Stimulated activated CD8-positive, alpha-beta memory T cell treated with anti-CD3 and anti-CD28 coated beads, Interleukin-15, amount 100 ng/mL, for 4 hours (primary cell): Measurements from ENCODE around the gene RBAK.
"Not testable (repeated sequence)": the region's sequence is repeated elsewhere in the genome, so short reads cannot be mapped to it uniquely, and the experiment has no call there.

Experiments used
- DNase-seq, 2 donors: peaks; one replicate each; pipeline ENCODE4 v3.0.0-alpha.2; 2020; ENCODE audit warnings: low read depth in 2 of 2

The RBAK gene

DNA sequence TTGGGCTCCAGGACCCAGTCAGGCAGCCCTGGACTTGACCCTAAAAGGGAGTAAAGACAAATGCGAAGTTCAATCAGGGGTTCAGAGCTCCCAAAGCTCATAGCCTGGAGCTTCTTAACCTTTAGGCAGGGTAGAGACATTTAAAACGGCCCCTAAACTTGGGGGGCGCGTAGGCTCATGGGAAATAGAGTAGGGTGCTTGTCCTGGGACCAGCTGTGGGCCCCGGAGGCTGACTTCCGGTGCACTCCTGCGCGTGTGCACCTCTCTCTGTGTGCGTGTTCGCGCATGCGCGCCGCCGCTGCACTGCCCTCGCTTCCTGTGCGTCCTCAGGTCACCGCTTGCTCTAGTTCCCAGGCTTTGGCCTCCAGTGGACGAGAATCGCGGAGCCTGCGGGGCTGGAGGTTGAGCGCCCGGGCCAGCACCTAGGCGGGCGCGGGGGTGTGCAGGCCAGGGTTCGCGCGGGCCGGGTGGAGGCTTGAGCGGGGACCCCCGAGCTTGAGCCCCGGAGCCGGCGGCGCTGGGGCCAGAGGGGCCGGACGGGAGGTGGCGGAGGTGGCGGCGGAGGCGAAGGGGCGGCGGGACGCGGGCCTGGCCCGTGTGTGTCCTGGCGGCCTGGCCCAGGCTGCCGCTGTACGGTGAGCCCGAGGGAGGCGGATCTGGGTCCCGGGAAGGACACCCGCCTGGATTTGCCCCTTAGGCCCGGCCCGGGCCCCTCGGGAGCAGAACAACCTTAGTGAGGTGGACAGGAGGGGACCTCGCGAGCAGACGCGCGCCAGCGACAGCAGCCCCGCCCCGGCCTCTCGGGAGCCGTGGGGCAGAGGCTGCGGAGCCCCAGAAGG is at the start of gene RBAK:
TSS of gene RBAK (plus strand) at position 303 of the 839 bp plus-strand sequence. CDS start 2,217 bp downstream, outside the sequence.
- peak; percentile 71 to 82 for DNase-seq

DNA sequence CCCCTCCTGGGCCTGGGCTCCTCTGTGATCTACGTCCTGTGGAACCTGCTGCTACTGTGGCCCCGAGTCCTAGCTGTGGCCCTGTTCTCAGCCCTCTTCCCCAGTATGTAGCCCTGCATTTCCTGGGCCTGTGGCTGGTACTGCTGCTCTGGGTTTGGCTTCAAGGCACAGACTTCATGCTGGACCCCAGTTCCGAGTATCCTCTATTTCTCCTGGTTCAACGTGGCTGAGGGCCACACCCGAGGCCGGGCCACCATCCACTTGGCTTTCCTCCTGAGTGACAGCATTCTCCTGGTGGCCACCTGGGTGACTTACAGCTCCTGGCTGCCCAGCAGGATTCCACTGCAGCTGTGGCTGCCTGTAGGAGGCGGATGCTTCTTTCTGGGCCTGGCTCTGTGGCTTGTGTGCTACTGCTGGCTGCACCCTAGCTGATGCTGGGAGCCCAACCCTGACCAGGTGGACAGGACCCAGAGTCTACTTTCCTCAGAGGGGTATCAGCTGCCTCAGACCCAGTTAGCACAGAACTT is 48.9 kb upstream of the RBAK start:
- DNase-seq = no peak

DNA sequence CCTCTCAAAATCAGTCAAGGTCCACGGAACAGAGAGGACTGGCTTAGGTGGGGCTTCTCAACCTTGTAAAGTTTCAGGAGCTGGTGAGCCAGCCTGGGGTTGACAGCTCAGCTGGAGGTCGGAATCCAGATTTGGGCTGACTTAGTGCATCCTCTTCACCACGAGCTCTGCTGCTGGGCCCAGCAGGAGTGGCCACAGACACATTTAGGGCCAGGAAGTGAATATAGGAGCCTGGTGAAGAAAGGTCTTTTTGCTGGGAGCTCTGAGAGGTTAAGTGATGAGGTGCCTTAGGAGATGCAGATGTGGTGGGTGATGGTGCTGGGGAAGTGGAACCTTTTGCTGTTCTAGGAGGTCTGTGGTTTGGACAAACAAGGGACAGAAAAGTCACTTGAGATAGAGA is 47.4 kb upstream of the RBAK start:
- DNase-seq = no peak

DNA sequence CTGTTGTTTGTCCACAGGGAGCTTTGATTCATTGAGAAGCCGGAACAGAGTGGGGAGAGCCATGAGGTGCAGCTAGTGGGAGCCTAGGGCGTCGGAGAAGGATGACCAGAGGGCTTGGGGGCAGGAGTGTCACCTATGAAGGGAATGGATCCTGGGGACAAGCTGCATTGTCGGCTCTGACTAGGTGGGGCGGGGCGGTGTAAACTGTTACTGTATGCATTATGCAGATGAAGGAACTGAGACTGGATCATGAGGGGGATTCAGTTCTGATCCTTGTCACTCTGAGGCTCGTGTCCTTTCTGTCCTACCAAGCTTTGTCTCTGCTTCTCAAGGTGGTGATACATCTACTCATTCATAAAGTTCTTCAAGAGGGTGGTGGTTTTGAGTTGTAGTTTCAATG is 46.8 kb upstream of the RBAK start:
- DNase-seq = no peak

DNA sequence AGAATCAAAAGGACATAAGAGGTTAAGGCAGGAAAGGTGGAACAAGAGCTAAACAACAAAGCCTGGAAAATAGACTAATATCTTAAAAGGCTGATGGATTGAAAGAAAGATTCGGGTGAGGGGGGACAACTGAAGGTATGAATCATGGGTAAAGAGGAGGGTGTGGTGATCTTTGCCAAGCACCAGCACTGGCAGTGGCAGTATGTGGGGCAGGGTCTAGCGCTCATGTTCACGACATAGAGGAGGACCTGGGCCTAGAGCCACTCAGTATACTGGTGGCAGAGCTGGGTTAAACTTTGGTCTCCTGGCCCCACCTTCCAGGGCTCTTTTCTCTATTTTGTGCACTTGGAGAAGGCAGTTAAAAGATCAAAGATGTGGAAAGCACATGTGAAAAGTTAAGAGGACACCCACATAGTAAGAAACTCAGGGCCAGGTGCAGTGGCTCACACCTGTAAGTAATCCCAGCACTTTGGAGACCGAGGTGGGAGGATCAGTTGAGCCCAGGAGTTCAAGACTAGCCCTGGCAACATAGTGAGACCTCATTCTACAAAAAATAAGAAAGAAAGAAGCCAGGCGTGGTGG is 46.2 kb upstream of the RBAK start:
- no peak for DNase-seq

DNA sequence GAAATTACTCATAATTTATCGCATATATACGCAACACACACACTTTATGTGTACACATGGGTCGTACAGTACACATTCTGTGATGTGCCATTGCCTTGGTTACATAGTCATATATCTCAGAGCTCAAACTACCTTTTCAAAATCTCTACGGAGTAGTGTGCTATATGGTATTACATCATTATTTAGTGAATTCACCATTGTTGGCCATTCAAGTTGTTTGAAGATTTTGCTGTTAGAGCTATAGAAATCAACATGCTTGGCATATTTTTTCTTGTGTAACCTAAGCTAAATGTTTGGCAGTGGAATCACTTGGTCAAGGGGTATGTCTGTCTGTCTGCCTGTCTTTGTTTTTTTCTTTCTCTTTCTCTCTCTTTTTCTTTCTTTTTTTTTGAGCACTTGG is 44.7 kb upstream of the RBAK start:
- no peak for DNase-seq

DNA sequence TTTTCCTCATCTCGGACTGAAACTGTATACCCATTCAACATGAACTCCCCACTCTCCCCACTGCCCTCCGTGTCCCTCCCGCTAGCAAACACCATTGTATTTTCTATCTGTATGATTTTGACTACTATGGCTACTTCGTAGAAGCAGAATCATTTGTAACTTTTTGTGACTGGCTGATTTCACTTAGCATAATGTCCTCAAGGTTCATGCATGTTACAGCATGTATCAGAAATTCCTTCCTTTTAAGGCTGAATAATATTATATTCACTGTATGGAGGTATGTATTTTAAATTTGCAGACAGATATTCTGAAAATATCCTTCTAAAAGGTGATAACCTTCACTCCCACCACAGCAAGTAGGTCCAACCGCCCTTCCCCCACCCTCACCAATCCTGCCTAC is 43.7 kb upstream of the RBAK start:
- no peak for DNase-seq

DNA sequence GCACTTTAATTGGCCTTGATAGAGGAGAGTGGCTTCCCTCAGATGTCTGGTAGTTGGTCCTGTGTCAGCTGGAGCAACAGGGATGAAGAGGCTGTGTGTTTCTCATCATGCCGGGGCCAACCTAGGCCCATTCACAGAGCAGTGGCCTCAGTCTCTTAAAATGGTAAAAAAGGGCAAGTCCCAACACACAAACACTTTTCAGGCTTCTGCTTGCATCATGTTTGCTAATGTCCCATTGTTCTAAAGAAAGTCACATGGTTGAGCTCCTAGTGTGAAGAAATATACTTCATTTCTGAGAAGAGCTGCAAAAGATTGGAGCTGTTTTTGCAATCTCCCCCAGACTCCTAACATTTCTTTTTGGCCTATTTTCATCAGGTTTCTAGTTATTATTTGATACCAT is 40.6 kb upstream of the RBAK start:
- DNase-seq = no peak

DNA sequence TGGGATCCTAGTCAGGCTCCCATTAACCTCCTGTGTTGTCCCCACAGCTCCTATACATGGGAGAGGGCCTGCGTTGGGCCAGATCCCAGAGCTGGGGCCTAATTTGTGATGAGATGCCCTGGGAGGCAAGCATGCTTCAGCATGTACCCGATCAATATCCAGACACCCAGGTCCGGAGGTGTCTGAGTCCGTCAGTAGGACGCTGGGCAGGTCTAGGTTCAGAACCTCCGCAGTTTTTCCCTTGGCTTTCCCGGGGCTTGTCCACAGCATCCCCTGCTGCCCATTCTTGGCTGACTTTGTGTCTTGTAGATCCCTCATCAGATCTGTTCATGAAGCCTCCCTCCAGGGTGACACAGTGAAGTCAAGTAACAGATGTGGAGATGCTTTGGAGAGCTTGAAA is 32.7 kb upstream of the RBAK start:
- no peak for DNase-seq

DNA sequence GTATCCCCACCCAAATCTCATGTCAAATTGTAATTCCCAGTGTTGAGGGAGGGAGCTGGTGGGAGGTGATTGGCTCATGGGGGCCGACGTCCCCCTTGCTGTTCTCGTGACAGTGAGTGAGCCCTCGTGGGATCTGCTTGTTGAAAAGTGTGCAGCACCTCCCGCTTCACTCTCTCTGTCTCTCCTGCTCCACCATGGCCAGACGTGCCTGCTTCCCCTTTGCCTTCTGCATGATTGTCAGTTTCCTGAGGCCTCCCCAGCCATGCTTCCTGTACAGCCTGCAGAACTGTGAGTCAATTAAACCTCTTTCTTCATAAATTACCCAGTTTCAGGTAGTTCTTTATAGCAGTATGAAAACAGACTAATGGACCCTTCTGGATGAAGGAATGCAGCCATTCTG is 29.7 kb upstream of the RBAK start:
- not testable (repeated sequence) for DNase-seq

DNA sequence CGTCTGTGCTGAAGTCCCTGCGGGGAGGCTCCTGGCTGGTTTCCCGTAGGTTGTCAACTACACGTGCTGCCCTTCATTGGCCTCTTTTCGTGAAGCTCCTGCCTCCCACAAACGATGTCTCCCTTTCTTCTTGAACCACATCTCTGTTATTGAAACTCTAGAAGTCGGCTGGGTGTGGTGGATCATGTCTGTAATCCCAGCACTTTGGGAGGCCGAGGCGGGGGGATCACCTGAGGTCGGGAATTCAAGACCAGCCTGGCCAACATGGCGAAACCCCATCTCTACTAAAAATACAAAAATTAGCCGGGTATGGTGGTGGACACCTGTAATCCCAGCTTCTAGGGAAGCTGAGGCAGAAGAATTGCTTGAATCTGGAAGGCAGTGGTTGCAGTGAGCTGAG is 28.0 kb upstream of the RBAK start:
- not testable (repeated sequence) for DNase-seq

DNA sequence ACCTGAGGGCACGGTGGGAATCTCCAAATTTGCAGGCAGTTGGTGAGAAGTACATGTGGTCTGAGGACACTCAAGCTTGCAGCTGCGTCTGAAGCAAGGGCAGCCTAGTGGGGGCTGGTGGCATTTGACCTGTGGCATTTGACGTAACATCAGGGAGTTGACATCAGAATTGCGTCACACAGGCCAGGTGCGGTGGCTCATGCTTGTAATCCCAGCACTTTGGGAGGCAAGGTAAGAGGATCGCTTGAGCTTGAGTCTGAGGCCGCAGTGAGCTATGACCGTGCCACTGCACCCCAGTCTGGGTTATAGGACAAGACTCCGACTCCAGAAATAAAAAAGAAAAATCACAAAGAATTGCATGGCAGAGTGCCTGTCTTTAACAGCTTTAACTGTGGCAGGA is 25.6 kb upstream of the RBAK start:
- no peak for DNase-seq

DNA sequence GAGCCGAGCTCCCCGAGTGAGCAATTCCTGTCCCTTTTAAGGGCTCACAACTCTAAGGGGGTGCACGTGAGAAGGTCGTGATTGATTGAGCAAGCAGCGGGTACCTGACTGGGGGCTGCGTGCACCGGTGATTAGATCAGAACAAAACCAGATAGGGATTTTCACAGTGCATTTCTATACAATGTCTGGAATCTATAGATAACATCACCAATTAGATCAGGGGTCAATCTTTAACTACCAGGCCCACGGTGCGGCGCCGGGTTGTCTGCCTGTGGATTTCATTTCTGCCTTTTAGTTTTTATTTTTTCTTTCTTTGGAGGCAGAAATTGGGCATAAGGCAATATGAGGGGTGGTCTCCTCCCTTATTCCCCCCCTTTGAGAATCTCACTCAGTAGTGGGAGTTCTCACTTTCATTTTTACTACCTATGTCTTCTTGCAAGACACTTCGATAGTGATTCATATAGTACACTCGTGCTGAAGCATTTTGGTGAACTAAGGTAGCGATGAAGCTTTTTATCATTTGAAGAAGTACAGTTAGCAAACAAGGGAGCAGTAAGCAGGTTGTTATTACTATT is 24.6 kb upstream of the RBAK start:
- not testable (repeated sequence) for DNase-seq

DNA sequence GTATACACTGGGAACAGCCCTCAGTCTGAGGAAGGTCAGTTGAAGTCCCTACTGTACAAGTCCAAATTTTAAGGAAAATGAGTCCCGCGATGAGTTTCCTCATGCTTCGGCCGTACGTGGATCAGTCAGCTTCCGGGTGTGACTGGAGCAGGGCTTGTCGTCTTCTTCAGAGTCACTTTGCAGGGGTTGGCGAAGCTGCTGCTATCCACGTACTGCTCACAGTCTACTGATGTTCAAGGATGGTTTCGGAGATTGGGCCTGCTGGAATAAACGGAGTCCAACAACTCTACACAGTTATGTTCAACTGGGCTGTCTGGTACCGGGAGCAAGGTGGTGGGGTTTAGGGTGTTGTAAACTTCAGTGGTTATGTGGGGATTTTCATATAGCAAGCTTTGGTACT is 22.0 kb upstream of the RBAK start:
- not testable (repeated sequence) for DNase-seq

DNA sequence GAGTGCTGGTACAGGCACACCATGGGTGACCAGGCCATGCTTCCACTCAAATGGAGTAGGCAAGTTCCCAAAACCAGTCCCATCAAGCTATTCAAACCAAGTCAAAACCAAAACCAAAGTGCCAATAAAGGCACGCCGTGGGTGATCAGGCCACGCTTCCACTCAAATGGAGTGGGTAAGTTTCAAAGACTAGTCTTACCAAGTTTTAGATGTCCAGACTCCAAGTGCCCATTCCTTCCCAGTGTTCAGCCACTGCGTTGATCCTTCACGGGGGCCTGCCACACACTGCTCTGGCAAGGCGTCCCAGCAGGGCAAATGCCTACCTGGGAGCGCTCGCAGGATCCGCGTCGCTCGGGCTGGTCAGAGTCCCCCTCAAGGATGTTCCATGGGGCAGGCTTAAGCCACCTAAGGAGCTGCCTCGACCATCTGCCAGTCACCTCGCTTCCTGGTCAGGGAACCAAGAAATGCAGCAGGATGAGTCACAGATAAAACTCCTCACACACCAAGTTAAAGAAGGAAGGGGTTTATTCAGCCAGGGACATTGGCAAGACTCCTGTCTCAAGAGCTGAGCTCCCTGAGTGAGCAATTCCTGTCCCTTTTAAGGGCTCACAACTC is 17.8 kb upstream of the RBAK start:
- not testable (repeated sequence) for DNase-seq

DNA sequence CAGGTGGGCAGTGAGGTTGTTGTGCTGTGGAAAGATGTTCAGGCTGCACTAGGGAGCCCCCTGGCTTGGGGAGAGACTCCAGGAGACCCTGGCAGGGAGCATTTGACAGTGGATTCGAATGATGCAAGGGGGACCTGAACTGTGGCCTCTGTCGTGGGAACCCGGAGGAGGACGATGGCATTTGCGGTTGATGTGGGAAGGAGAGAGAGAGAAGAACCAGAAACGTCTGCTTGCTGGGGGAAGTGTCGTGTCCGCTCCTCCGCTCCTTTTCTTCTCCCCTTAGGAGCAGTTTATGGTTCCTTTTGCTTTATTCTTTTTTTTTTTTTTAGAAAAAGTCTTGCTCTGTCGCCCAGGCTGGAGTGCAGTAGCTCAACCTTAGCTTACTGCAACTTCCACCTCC is 12.5 kb upstream of the RBAK start:
- DNase-seq = not testable (repeated sequence)

DNA sequence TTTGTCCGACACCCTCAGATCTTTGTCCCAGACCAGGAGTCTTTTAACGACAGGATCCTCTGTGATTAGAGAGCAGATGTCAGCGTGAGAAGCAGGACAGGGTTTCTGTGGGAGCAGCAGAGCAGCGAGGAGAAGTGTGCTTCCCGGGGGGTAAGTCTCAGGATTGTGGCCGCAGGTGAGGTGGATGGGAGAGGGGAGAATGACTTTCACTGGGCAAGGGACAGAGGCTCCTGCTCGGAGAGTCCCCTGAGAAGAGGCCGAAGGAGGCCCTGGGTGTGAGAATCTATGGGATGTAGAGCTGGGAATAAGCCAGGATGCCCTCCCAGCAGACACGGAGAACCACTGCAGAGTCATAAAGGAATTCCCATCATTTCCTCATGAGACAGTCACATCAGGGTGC is 10.4 kb upstream of the RBAK start:
- DNase-seq = no peak

DNA sequence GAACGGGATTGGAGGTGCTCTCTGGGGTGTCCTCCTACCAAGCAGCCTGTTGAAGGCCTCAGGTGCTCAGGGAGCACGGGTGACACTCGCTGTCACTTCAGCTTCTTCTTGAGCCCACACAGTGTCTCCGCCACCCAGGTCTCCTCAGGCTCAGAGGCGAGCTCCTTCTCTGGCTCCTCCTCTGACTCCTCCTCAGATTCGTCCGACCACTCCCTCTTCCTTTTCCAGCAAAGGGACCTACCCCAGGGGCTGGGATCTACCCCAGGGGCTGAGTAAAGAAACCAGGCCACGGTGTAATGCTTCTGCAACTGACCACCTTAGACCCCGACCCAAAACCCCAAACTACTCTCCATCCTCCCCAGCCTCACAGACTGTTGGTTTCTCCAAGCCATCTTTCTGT is 9.2 kb upstream of the RBAK start:
- no peak for DNase-seq

DNA sequence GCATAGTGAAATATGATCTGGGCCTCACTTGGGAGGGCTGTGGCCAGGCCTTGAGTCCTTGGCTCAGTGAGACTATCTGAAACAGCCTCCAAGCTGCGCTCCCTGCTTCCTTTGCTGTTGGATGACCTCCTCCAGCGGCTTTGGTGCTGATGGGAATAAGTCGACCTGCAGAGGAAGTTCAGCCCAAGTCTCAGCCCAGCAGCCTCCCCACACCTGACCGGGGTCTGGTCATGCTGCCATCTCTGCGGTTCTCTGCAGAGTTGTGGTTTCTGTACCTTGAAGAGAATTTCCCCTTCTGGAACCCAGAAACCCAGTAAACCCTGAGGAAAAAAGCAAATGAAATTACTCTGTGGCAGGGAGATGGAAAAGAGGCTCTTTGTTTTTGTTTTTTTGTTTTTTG is 4.6 kb upstream of the RBAK start:
- DNase-seq = no peak

DNA sequence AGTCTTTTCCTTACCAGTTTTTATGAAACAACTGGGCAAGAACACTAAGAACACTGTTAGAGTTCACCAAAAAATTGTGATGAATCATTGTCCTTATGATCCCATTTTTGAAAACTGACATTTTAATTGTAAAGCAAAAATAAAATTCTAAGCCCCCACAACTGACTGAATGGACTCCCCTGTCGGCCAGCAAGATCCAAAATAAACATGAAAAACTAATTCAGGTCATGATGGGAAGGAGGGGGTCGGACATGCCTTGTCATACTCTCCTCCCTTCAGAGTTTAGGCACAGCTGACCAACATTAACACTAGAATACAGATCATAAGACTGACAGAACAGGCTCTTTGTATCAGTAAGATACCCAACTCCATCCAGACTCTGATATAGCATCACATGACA is 2.0 kb upstream of the RBAK start:
- no peak for DNase-seq

DNA sequence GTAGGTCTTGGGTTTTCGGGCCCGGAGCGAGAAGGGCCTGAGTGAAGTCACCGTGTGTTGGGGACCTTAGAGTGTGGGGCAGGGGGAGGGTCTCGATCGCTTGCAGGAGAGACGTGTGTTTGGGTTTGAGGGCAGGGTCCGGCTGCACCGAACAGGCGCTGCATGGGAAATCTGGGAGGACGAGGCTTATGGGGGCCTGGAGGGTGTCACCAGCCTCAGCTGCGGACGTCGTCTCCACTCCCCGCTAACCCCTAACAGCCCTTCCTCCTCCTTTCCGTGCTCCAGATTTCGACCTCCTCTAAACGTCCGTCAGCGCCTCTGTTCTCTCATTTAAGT is 705 bp downstream of the RBAK start:
- not testable (repeated sequence) for DNase-seq

DNA sequence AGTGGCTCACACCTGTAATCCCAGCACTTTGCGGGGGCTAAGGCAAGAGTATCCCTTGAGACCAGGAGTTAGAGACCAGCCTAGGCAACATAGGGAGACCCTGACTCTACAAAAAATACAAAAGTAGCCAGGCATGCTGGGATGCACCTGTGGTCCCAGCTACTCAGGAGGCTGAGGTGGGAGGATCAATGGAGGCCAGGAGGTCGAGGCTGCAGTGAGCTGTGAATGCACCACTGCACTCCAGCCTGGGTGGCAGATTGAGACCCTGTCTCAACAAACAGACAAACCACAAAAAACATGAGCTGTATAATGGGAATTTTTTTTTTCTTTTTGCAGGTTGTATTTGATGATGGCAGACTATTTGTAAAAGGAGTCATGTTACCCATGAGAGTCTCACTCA is 1.5 kb downstream of the RBAK start:
- not testable (repeated sequence) for DNase-seq

DNA sequence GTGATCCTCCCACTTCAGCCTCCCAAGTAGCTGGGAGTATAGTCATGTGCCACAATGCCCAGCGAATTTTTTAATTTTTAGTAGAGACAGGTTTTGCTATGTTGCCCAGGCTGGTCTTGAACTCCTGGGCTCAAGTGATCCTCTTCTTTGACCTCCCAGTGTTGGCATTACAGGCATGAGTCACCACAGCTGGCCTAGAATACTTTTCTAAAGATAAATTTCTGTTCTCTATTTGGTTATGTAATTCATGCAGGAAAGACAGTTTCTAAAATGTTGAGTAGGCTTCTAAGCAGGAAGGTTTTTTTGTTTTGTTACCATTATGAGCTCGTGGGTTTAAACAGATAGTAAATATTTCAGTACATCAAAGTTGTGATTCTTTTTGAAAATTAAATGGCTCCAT is 5.0 kb downstream of the RBAK start:
- DNase-seq = no peak
